GM12801 (cell line): Measurements from ENCODE around the gene CACNA1F.

Experiments
- TF ChIP-seq, protein P1 (sequence below): IDR thresholded peaks from one replicate; pipeline ENCODE4 v1.5.1; 2011; ENCODE audit warnings: control low read depth; ENCODE audit not compliant: insufficient read length; ENCODE audit errors: extremely low read depth

Gene CACNA1F

DNA sequence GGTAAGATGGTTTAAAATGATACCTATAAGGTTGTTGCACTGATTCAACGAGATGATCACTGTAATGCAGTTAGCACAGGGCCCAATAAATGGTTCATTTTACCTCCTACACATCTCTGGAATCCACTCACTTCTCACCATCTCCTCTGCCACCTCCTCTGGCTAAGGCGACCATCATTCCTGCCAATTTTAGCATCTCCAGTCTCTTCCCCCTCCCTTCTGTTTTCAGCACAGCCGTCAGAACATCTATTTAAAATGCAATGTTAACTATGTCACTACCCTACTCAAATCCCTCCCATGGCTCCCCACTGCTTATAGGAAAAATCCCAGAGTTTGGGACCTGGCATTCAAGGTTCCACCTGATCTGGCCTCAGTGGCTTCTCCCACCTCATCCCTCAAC lies 29.6 kb downstream of the CACNA1F start:
- TF ChIP-seq, protein P1, sequence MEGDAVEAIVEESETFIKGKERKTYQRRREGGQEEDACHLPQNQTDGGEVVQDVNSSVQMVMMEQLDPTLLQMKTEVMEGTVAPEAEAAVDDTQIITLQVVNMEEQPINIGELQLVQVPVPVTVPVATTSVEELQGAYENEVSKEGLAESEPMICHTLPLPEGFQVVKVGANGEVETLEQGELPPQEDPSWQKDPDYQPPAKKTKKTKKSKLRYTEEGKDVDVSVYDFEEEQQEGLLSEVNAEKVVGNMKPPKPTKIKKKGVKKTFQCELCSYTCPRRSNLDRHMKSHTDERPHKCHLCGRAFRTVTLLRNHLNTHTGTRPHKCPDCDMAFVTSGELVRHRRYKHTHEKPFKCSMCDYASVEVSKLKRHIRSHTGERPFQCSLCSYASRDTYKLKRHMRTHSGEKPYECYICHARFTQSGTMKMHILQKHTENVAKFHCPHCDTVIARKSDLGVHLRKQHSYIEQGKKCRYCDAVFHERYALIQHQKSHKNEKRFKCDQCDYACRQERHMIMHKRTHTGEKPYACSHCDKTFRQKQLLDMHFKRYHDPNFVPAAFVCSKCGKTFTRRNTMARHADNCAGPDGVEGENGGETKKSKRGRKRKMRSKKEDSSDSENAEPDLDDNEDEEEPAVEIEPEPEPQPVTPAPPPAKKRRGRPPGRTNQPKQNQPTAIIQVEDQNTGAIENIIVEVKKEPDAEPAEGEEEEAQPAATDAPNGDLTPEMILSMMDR, result no peak

DNA sequence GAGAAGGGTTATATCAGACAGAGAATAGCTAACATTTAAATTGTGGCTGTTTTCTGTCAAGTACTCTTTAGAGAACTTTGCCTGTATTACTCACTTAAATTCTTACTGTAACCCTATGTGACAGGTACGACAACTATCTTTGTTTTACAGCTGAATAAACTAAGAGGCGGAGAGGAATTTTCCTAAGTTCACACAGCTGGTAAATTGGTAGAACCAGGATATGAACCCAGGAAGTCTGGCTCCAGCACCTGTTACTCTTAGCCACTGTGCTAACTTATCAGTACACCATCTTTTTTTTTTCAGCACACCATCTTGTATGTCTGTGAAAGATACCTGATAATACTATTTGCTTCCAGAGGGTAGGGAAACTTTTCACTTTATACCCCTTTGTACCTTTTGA lies 31.1 kb downstream of the CACNA1F start:
- TF ChIP-seq, protein P1, result no peak

DNA sequence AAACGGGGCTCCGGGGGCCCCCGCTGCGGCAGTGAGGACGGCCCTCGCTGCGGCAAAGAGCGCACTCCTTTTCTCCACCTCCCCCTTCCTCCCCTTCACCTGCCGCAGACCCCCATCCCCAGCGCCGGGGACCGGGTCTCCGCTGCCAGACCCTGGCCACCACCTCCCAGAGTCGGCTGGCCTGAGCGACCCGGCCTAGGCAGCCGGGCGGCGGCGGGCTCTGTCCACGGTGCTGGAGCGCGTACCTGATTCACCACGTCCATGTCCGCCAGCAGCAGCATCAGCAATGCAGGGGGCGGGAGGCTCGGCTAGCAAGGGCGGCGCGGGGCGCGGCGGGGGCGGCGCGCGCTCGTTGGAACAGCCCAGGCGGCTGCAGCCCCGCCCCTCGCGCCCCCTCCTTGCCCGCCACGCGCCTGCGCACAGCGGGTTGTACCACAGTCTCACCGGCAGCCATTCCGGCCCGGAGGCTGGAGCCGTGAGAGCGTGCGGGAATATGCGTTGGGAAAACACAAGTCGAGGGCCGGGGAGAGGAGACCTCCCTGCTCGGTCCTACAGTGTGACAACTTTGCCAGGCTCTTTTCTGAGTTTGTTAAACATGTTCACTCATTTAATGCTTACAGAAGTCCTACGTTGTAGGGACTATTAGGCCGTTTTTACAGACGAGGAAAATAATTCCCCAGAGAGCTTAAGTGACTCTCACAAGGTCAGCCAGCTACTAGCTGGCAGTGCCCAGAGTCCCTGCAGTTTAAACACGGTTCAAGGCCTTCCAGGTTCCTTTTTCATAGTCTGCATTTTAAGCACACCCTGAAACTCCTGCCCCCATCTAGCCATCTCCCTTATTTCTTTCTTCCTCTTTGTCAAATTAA lies 33.0 kb downstream of the CACNA1F start, which contains the start of gene SYP:
TSS of gene SYP (minus strand) at position 288 of the 866 bp plus-strand sequence. CDS start at position 281, 7 bp downstream.
- TF ChIP-seq, protein P1, result no peak

DNA sequence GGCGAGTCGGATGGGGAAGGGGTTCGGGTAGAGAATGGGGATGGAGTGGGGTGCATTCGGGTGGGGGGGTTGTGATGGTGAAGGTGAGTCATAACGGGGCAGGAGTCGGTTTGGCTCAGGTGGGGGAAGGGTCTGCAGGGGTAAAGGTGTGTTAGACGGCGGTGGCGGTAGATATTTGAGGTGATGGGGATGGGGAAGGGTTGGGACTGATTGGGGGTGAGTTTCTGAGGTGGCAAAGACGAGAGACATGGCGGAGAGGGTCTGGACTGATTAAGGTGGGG lies 33.9 kb downstream of the CACNA1F start:
- TF ChIP-seq, protein P1, result no peak

DNA sequence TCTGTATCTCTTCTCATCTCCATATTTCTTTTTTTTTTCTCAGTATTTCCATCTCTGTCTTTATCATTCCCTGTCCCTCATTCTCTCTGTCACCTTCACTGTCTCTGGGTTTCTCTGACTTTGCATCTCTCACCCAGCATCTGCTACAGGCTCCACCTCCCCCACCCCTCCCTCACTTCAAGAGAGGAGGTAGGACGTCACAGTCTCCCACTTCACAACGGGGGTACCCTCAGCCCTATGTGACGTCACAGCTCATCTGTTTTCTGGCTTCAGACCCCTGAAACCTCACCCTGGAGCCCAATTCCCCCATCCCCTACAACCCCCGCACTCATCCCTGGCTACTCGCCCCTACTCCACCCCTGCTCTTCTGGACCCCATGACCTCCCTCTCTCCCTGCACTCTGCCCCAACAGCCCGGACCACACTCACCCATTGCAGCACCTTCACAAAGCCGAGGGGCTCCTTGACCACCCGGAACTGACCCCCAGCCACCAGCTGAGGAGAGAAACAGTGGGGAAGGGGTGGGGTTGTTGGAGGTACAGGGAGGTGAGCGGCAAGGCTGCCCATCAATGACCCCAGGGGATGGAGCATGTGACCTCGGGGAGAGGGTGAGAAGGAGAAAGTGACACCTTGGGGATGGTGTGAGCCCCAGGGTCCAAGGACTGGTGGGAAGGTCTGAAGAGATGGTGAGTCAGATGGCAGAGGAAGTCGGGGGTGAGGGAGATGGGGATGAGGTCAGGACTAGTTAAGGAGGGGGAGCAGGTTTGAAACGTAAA lies 34.4 kb downstream of the CACNA1F start:
- TF ChIP-seq, protein P1, result no peak

DNA sequence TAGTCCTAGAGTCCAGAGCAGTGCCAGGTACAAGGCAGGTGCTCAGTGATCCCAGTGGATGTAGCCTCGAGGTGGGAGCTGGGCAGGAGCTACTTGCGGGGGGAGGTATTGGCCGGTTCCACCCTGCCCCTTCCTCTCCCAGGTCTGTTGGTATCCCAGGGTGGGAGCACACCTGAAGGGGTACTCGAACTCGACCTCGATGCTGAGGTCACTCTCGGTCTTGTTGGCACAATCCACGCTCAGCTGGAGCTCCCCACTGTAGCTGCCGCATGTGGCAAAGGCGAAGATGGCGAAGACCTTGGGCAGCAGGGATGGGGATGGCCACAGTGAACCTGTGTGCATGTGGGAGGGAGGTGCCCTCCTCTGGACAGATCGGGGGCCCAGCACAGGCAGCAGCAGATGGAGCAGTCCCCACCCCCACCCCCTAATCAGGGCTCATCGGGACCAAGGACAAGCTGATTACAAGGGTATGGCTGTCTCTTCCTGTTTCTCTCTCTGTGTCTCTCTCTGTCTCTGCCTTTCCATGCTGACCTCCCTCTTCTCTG lies 35.5 kb downstream of the CACNA1F start:
- TF ChIP-seq, protein P1, result no peak

DNA sequence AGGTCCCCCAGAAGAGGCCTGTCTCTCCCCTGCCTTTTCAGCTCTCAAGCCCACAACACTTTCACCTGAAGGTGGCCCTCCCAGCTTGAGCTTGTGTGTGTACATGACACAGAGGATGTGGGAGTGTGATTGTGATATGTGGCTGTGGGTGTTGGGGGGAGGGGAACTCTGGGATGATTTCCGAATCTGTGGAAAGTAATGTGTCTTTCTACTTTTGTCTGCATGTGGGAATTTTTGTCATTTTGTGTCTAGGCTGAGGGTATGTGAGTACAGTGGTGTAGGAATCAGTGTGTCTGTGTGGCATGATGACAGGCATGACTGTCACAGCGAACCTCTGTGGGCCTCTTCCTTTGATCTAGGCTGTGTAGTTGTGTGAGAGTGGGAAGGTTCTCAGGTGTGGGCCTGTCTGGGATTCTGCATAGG lies 39.6 kb downstream of the CACNA1F start:
- TF ChIP-seq, protein P1, result no peak
